Right renal pelvis (tissue), 4 donors: ENCODE measurements around the gene AHRR. TPM values are rescaled to one million over a fixed set of nuclear protein-coding genes. Genes with fewer than 3 reads are reported as not detected.
"Not testable (repeated sequence)": the region's sequence is repeated elsewhere in the genome, so short reads cannot be mapped to it uniquely, and the experiment has no call there.

Source experiments
- DNase-seq, 4 donors: peaks; one replicate each; pipeline ENCODE4 v3.0.0-alpha.2; 2013; ENCODE audit warnings: low read depth in 4 of 4, low spot score in 3 of 4, missing footprints in 1 of 4
- polyA plus RNA-seq, 4 donors: library from polyadenylated mRNA; unstranded; fragments of 120-200 nt; gene quantifications; one replicate each; pipeline ENCODE4 v1.2.1, GENCODE V29; 2013; ENCODE audit not compliant: insufficient read length in 4 of 4

The AHRR gene
- polyA plus RNA-seq, 4 donors, result 1.8 to 2.9 (median 2.4) TPM

DNA sequence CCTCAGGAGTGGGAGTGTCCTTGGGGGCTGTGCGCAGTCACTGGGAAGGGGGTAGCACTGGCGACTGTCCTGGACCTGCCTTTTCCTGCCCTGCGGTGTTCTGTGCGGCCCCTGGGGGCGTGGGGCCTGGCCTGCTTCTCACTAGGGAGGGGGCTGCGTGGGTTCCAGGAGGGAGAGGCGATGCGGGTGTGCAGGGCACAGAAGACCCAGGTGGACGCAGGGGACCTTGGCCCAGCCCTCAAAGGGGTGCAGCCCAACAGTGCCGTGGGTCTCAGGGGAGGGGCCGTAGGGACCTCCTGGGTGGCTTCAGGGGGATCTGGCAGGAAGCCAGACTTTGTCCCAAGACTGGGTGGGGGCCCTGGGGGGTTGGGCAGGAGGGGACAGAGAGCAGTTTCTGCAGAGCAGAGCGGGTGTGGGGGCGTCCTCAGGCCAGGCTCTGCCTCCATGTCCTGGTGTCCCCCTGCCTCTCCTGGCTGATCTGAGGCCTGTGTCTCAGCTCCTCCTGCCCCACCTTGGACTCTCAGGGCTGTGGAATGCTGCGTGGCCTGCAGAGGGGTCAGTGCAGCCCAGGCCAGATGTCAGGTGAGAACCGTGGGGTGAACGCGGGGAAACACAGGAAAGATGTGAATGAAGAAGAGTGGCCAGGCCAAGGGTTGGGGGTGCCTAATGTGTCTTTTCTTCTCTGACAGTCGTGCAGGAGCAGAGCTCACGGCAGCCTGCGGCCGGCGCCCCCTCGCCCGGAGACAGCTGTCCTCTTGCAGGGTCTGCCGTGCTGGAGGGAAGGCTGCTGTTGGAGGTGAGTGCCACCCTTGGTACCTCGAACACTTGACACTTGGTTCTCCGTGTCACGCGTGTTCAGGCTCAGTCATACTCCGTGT, 54.6 kb downstream of the AHRR start:
- DNase-seq, result no peak

DNA sequence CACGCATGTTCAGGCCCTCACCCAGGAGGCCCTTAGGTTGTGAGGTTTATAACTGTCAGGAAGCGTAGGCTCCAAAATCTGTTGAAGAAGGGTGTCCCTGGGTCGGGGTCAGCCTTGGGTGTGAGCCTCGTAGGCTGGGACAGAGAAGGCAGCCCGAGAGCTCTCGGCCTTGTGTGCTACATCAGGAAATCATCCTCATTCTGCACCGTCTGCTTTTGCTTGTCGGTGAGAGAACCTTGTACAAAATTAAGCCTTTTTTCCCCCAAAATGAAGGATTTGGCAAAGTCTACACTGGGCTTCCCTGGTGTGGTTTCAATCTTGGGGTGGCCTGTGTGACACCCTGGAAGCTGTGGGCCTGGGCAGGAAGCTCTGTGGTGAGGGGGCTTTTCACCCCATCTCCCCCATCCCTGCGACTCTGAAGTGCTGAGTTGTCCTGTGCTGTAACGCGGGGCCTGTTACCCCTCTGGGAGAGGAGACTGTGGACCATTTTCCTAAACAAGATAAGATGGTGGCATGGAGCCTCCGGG, 55.3 kb downstream of the AHRR start:
- no peak for DNase-seq

DNA sequence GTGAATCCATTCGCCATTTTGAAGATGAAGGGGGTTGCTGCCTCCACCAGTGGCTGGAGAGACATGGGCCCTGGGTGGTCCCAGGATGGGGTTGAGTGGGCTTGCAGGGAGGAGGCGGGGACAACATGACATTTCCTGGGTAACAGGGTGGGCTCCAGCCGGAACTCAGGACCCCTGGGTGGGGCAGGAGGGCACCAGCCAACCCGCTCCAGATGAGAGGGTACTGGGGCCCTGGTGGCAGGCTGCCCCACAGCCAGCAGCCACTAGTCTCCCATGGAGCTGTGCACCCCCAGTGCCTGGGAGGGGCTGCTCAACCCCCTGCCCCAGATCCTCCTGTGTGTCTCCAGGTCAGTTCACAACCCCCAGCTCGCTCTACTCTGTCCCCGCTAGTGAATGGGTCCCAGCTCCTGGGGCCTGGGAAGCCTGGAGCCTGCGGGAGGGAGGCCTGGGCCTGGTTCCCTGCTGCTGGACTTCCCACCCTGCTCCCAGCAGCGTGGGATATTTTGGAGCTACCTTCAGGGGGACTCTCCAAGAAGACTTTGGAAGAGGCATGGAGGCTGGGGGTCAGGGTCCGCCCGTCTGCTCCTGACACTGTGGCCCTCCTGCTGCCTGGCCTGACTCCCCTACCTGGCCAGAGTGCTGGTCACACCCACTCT, 55.9 kb downstream of the AHRR start:
- DNase-seq, result no peak

DNA sequence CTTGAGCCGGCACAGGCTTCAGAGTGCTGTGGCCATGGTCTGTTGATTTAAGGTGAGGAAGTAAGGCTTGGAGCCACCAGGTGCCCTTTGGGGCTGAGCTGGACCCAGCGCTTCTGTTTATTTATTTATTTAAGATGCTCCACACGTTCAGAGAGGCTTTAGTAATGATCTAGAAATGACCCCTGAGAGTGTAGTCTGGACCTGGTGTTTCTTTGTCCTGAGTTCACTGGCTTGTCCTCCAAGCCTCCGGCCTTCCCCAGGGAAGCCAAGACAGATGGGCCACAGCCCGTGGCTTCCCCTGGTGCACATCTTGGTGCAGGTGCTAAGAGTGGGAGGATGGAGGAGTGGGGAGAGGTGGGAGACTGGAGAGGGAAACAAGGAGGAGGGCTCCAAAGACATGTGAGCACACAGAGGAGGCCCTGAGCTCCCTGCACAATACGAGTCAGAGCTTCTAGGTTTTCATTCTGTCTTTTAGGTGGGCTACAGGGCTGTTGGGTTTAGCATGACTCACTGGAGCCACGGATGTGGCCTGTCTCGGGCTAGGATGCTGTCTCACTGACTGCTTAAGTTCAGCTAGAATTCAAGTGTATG, 56.9 kb downstream of the AHRR start:
- no peak for DNase-seq

DNA sequence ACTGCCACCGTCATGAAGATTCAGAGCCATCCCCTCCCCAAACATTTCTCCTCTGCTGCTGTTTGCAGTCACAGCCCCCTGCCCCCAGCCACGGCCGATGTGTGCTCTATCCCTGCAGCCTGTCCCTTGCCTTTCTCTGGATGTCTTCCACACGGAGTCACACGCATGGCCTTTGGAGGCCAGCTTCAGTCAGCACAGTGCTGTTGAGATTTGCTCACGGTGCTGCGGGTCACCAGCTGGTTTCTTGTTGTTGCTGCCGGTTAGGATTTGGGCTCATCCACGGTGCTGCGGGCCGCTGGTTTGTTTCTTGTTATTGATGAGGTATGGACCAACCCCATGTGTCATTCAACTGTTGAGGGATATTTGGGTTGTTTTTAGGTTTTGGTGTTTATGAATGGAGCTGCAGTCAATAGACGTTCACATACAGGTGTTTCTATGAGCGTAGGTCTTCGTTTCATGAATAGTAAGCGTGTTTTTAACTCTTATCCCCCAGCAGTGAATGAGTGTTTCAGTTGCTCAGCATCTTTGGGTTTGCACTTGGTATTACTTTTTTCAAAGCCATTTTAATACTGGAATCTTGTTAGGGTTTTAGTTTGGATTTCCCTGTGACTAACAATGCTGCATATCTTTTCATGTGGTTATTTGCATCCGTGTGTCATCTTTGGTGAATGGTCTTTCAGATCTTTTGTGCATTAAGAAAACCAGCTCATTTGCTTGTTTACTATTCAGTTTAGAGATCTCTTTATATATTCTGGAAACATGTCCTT, 57.6 kb downstream of the AHRR start:
- no peak for DNase-seq

DNA sequence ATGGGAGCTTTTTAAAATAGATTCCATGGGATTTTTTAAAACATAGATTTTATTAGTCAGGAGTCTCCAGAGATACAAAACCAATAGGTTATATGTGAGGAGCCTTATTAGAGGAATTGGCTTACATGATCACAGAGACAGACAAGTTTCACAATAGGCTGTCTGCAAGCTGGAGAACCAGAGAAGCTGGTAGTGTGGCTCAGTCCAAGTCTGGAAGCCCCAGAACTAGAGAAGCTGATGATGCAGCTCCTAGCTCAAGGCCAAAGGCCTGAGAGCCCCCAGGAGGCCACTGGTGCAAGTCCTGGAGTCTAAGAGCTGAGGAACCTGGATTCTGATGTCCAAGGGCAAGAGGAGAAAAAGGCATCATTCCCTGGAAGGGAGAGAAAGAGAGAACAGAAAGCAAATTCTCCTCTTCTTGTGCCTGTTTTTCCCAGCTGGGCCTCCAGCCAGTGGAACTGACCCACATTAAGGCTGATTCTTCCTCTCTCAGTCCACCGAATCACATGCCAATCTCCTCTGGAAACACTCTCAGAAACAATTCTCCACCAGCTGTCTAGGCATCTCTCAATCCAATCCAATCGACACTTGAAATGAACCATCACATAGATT, 59.3 kb downstream of the AHRR start:
- DNase-seq, result no peak

DNA sequence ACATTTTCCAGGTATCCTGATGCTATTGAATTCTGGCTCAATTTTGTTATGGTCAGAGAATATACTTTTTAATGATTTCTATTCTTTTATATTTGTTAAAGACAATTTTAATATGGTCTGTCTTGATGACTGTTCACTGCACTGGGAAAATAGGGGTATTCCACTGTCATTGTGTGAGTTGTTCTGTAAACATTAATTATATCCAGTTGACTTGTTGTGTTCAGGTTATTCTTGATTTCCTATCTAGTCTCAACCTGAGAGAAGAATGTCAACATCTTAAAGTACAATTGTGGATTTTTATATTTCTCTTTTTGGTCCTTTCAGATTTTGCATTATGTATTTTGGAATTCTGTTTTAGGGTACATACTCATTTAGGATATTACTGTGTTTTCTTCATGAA, 61.6 kb downstream of the AHRR start:
- no peak for DNase-seq

DNA sequence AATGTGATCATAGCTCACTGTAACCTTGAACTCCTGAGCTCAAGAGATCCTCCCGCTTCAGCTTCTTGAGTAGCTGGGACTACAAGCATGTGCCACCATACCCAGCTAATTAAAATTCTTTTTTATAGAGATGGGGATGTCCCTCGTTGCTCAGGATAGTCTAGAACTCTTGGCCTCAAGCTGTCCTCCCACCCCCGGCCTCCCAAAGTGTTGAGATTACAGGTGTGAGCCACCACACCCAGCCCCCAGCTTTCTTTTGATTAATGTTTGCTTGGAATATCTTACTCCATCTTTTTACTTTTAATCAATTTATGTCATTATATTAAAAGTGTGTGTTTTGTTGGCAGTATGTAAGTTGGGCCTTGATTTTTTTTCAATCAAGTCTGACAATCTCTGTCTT, 62.1 kb downstream of the AHRR start:
- no peak for DNase-seq

DNA sequence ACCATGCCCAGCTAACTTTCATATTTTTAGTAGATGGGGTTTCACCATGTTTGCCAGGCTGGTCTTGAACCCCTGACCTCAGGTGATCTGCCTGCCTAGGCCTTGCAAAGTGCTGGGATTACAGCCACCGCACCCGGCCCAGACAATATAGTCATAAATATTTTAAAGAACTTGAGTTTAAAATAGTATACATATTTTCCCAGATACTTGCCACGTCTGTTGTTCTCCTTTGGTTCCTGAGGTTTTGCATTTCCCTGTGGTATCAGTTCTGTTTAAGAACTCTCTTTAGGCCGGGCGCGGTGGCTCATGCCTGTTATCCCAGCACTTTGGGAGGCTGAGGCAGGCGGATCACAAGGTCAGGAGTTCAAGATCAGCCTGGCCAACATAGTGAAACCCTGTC, 63.1 kb downstream of the AHRR start:
- DNase-seq, result not testable (repeated sequence)

DNA sequence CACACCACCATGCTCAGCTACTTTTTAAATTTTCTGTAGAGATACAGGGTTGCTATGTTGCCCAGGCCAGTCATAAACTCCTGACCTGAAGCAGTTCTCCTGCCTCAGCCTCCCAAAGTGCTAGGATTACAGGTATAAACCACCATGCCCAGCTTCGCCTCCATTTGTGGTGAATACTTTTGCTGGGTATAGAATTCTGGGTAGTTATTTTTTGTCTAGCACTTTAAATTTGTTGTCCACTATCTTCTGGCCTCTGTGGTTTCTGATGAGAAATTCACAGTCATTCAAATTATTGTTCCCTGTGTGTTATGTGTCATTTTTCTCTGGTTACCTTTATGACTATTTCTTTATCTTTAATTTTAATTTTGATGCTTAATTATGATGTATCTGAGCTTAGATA, 63.8 kb downstream of the AHRR start:
- DNase-seq, result no peak

DNA sequence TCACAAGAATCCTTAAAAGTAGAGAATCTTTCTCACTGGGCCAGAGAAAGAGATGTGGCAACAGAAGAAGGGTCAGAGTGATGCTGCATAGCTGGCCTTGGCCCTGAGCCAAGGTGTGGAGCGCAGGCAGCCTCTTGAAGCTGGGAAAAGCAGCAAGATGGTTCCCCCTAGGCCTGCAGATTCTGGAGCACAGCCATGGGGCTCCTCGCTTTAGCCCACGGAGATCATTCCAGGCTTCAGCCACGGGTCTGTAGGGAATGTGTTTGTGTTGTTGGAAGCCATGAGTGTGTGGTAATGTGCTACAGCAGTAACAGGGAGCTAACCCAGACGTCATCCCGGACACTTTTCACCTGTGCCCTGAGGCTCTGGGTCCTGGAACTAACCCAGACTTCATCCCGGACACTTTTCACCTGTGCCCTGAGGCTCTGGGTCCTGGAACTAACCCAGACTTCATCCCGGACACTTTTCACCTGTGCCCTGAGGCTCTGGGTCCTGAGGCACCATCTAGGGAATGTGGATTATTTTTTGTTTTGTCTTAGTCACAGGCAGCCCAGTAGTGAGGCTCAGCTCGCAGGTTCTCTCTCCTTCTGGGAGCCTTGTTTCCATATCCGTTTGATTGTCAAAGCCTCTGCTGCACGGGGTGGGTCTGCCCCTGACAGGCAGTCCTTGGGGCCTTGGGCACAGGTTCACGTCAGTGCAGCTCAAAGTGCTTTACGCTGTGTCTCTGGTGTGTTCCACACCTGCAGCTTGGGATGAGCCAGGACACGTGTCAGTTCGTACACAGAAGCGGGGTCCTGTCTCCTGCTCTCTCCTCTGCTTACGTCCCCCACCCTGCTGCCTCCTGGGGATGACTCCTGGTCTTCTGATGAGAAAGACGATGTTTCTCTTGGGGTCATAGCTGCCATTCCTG, 65.2 kb downstream of the AHRR start:
- DNase-seq, result no peak

DNA sequence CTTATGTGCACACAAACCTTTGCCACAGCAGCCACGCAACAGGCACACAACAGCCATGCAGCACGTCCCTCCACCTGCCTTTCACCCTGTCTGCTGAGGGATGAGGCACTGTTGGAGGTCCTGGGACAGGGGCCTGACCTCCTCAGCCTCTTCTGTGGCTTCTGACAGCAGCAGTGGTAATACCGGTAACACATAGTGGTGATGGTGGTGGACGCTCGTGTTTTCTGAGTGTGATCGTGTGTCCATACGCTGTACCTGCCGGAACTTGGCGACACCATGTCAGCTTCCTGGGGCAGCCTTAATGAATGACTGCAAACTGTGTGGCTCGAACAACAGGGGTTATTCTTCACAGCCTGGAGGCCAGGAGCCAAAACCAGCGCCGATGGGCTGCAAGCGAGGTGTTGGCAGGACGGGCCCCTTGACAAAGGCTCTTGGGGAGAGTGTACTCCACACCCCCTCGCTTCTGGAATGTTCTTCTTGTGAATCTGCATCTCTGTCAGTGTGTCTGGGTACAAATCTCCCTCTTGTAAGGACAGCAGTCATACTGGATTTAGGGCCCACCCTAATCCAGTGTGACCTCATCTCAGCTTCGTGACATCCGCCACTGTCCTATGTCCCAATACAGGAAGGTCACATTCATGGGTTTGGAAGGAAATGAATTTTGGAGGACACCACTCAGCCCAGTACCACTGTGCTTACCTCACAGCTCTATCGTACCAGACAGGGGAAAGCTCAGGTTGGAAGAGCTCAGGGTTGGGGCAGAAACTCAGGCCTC, 66.2 kb downstream of the AHRR start:
- DNase-seq, result no peak

DNA sequence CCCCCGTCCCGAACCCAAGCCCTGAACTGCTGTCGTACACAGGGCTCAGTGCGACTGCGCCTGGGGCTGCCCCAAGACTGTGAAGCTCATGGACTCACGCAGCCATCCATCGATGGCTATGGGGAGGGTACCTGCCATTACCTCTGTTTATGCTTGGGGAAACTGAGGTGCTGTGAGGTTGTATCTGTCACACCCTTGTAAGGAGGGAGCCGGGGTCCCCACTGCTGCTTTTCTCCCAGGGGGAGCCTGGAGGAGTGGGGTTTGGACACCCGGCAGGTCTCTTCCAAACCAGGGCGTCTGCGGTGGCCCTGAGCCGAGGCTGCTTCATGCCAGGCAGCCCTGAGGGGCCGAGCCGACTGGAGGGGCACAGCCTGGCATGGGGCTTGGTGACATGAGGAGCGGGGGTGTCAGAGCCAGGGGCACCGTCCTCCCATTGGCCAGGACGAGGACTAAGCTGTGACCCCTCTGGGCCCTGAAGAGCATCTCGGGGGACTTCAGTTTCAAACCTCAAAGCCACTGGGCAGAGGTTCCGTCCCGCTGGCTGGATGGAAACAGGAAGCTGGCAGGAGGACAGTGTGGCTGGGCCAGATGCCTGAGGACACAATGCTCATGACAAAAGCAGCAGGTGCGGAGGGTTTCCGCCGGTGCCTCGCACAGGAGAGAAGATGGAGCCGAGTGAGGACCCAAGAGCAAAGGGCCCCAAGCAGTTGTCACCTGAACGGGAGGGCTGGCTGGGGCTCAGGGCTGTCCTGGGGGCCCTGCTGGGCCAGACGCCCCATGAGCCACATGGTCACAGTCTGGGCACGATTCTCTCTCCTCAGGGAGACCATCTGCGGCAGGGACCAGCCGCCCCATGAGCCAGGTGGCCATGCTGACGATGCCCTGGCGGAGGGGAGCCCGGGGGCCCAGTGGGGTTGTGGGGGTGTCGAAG, 67.0 kb downstream of the AHRR start:
- no peak for DNase-seq

DNA sequence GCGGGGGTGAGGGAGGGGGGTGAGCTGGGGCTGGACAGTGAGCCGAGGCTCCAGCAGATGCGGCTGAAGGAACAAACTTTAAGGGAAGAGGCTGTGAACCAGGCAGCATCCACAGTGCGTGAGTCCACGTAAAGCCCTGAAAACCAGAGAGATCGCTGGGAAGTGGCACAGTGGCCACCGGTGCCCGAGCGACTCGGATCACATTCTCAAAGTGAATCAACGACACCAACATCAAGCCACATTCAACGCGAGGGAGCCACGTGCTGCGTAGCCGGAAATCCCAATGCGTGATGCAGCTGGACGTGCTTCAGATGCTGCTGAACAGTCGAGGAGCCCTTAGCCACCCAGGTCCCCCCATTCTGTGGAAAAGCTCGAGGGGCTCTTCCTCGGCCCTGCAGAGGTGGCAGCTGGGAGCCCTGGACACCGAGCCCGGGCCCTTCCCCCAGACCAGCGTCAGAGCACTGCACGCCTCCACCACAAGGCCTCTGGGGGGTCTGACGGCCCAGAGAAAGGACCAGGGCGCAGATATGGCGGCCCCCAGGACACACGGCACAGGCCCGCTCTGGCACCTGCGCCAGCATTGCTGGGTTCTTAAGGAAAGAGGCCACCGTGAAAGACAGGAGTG, 67.8 kb downstream of the AHRR start:
- no peak for DNase-seq

DNA sequence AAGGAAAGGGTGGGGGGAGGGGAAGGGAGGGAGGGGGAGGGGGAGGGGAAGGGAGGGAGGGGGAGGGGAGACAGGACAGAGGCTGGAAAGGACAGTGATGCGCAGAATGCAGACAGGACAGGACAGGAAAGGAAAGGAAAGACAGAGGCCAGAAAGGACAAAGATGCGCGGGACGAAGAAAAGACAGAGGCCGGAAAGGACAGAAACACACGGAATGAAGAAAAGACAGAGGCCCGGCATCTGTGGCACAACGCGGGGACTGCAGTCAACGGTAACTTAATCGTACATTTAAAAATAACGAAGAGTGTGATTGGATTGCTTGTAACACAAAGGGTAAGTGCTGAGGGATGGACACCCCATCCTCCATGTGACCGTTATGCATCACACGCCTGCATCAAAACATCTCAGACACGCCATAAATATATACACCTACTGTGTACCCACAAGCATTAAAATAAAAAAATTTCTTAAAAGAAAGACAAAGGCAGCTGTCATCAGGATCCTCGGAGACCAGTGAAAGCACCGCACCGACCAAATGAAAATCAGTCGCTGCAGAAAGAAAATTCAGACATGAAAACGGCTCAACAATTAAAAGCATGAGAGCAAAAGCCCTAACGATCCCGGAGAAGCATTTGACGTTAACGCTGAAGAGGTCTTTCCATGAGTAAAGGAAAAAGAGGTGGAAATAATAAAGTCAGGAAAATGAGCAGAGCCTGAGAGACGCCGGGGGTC, 68.5 kb downstream of the AHRR start:
- no peak for DNase-seq
